HepG2 (cell line): ENCODE results near the gene SAC3D1.

Experiments used
- GTF3A ChIP-seq: sonication (generic); formaldehyde crosslinking; conservative IDR thresholded peaks from 2 replicates; pipeline ENCODE4 v1.4.0; 2020; ENCODE audit warnings: mild to moderate bottlenecking, missing genetic modification reagents
- MIXL1 ChIP-seq: IDR thresholded peaks from 2 replicates; pipeline ENCODE4 v1.6.1; 2016
- MXI1 ChIP-seq: IDR thresholded peaks from 3 replicates; pipeline ENCODE4 v1.6.1; 2012; ENCODE audit warnings: low read depth, low read length, inconsistent platforms, borderline replicate concordance
- NR2F1 ChIP-seq, 2 experiments: fragments of 450-650 bp in 1 of 2; formaldehyde crosslinking in 1 of 2; IDR thresholded peaks; 2 replicates each; pipeline versions ENCODE4 v1.5.0 to v1.6.1; 2016 to 2020; ENCODE audit warnings: mild to moderate bottlenecking in 1 of 2, missing compliant biosample characterization in 1 of 2, missing genetic modification reagents in 1 of 2, moderate library complexity in 1 of 2
- POLR2A ChIP-seq, 2 experiments: IDR thresholded peaks; 2 replicates each; pipeline ENCODE4 v1.6.1; 2011; ENCODE audit warnings: low read depth in 2 of 2, low read length in 2 of 2, mild to moderate bottlenecking in 1 of 2, moderate library complexity in 1 of 2; ENCODE audit not compliant: insufficient read depth in 1 of 2
- THAP11 ChIP-seq: IDR thresholded peaks from 2 replicates; pipeline ENCODE4 v1.6.1; 2016; ENCODE audit warnings: missing biosample characterization, missing genetic modification reagents
- ZNF274 ChIP-seq: sonication (generic); formaldehyde crosslinking; IDR thresholded peaks from 2 replicates; pipeline ENCODE4 v1.5.1; 2020; ENCODE audit warnings: mild to moderate bottlenecking, missing genetic modification reagents
- ZNF552 ChIP-seq: sonication (generic); formaldehyde crosslinking; IDR thresholded peaks from 2 replicates; pipeline ENCODE4 v1.9.0; 2022; ENCODE audit warnings: missing genetic modification reagents, mild to moderate bottlenecking, borderline replicate concordance
- ZNF75D ChIP-seq: sonication (generic); formaldehyde crosslinking; IDR thresholded peaks from 2 replicates; pipeline ENCODE4 v1.8.1; 2023; ENCODE audit warnings: missing genetic modification reagents, mild to moderate bottlenecking, borderline replicate concordance
- TF ChIP-seq, protein P1 (sequence below): sonication (generic); formaldehyde crosslinking; IDR thresholded peaks from one replicate; pipeline ENCODE4 v1.5.1; 2020; ENCODE audit warnings: mild to moderate bottlenecking, missing genetic modification reagents; ENCODE audit errors: not compliant biosample characterization

GRCh38 chr11:65058012-65058411 is 17.0 kb downstream of the SAC3D1 start:
- TF ChIP-seq ZNF552 (CRISPR knock-in tag) (no peak), MXI1 (no peak), MIXL1 (no peak), GTF3A (CRISPR knock-in tag) (no peak), THAP11 (no peak), NR2F1 (CRISPR knock-in tag; IDR thresholded peaks at IDR 0.05) (no peak), POLR2A (IDR thresholded peaks at IDR 0.05; ENCODE audit: insufficient read depth in 1 of 2, low read depth in 2 of 2, low read length in 2 of 2) (no peak), ZNF274 (CRISPR knock-in tag) (no peak), ZNF75D (CRISPR knock-in tag) (no peak)
- TF ChIP-seq, protein P1, sequence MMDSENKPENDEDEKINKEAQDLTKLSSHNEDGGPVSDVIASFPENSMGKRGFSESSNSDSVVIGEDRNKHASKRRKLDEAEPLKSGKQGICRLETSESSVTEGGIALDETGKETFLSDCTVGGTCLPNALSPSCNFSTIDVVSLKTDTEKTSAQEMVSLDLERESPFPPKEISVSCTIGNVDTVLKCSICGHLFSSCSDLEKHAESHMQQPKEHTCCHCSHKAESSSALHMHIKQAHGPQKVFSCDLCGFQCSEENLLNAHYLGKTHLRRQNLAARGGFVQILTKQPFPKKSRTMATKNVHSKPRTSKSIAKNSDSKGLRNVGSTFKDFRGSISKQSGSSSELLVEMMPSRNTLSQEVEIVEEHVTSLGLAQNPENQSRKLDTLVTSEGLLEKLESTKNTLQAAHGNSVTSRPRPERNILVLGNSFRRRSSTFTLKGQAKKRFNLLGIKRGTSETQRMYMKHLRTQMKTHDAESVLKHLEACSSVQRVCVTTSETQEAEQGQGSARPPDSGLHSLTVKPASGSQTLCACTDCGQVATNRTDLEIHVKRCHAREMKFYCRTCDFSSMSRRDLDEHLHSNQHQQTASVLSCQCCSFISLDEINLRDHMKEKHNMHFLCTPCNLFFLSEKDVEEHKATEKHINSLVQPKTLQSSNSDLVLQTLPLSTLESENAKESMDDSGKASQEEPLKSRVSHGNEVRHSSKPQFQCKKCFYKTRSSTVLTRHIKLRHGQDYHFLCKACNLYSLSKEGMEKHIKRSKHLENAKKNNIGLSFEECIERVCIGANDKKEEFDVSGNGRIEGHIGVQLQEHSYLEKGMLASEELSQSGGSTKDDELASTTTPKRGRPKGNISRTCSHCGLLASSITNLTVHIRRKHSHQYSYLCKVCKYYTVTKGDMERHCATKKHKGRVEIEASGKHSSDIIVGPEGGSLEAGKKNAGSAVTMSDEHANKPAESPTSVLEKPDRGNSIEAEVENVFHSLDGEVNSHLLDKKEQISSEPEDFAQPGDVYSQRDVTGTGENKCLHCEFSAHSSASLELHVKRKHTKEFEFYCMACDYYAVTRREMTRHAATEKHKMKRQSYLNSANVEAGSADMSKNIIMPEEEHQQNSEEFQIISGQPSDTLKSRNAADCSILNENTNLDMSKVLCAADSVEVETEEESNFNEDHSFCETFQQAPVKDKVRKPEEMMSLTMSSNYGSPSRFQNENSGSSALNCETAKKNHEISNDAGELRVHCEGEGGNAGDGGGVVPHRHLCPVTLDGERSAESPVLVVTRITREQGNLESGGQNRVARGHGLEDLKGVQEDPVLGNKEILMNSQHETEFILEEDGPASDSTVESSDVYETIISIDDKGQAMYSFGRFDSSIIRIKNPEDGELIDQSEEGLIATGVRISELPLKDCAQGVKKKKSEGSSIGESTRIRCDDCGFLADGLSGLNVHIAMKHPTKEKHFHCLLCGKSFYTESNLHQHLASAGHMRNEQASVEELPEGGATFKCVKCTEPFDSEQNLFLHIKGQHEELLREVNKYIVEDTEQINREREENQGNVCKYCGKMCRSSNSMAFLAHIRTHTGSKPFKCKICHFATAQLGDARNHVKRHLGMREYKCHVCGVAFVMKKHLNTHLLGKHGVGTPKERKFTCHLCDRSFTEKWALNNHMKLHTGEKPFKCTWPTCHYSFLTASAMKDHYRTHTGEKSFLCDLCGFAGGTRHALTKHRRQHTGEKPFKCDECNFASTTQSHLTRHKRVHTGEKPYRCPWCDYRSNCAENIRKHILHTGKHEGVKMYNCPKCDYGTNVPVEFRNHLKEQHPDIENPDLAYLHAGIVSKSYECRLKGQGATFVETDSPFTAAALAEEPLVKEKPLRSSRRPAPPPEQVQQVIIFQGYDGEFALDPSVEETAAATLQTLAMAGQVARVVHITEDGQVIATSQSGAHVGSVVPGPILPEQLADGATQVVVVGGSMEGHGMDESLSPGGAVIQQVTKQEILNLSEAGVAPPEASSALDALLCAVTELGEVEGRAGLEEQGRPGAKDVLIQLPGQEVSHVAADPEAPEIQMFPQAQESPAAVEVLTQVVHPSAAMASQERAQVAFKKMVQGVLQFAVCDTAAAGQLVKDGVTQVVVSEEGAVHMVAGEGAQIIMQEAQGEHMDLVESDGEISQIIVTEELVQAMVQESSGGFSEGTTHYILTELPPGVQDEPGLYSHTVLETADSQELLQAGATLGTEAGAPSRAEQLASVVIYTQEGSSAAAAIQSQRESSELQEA (CRISPR knock-in tag) = no peak
